ENCODE results near the gene KCNE3.

DNA sequence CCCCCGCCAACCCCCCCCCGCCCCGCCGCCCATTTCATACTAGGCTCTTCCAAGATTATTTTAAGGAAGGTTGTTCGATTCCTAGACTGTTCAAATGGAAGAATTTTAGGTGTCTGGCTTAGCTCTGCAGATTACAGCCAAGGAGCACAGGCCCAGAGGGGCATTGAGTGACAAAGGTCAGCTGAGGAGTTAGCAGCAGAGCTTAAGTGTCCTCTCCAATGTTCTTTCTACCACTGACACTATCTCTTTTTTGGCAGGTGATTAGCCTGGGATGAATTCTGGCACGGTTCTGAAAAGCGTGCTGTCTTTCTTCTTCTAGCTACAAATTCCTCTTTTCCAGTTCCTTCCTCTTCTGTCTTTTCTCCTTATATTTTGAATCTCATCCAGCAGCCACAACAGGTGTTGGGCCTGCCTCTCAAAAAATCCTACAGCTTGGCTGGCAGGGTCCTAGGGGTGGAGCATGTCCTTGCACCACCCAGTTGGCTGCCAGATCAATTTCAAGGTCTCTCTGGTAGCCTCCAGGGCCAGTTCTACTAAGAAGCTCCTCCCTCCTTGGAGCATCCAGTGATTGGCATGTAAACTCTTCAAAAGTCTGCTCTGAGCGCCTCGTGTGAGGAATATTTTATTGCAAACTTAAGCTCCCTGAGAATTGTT, 23.0 kb downstream of the KCNE3 start:
- TF ChIP-seq, protein P1, sequence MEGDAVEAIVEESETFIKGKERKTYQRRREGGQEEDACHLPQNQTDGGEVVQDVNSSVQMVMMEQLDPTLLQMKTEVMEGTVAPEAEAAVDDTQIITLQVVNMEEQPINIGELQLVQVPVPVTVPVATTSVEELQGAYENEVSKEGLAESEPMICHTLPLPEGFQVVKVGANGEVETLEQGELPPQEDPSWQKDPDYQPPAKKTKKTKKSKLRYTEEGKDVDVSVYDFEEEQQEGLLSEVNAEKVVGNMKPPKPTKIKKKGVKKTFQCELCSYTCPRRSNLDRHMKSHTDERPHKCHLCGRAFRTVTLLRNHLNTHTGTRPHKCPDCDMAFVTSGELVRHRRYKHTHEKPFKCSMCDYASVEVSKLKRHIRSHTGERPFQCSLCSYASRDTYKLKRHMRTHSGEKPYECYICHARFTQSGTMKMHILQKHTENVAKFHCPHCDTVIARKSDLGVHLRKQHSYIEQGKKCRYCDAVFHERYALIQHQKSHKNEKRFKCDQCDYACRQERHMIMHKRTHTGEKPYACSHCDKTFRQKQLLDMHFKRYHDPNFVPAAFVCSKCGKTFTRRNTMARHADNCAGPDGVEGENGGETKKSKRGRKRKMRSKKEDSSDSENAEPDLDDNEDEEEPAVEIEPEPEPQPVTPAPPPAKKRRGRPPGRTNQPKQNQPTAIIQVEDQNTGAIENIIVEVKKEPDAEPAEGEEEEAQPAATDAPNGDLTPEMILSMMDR (IDR thresholded peaks at IDR 0.05), result no peak
- no peak for TF ChIP-seq POLR2A (IDR thresholded peaks at IDR 0.05)
